Limb (tissue), 2 donors: ENCODE measurements around the gene POC1A.

Experiments
- DNase-seq, 2 donors: peaks; one replicate each; pipeline ENCODE4 v3.0.0-alpha.2; 2016; ENCODE audit errors: extremely low spot score in 2 of 2

POC1A gene

GRCh38 chr3:52154135-52155094 lies at the start of gene POC1A:
TSS of gene POC1A (minus strand) at chr3:52154423. CDS start at chr3:52154372, 51 bp downstream.
- peak; percentile 93 to 95 for DNase-seq

GRCh38 chr3:52203701-52204100 lies 49.5 kb upstream of the POC1A start:
- DNase-seq = no peak

GRCh38 chr3:52202384-52203077 lies 48.3 kb upstream of the POC1A start:
- no peak for DNase-seq

GRCh38 chr3:52200981-52201679 lies 46.9 kb upstream of the POC1A start:
- no peak for DNase-seq

GRCh38 chr3:52198643-52199608 lies 44.7 kb upstream of the POC1A start:
- DNase-seq = no peak

GRCh38 chr3:52197842-52198625 lies 43.8 kb upstream of the POC1A start, which contains the start of gene ALAS1:
TSS of gene ALAS1 (plus strand) at chr3:52198160. CDS start at chr3:52199242, 1,082 bp downstream.
- peak; percentile 93 to 96 for DNase-seq

GRCh38 chr3:52197499-52197841 lies 43.2 kb upstream of the POC1A start:
- DNase-seq = no peak

GRCh38 chr3:52196977-52197376 lies 42.8 kb upstream of the POC1A start:
- no peak for DNase-seq

GRCh38 chr3:52195823-52196331 lies 41.7 kb upstream of the POC1A start:
- no peak for DNase-seq

- no peak for DNase-seq
Measured at GRCh38 chr3:52195291-52195597, 41.0 kb upstream of the POC1A start.

GRCh38 chr3:52194485-52195290 lies 40.5 kb upstream of the POC1A start:
- no peak for DNase-seq

- DNase-seq = no peak
Measured at GRCh38 chr3:52193065-52193464, 38.8 kb upstream of the POC1A start.

- no peak for DNase-seq
Measured at GRCh38 chr3:52191663-52192062, 37.4 kb upstream of the POC1A start.

GRCh38 chr3:52190294-52191074 lies 36.3 kb upstream of the POC1A start:
- DNase-seq = no peak

GRCh38 chr3:52188556-52188955 lies 34.3 kb upstream of the POC1A start:
- DNase-seq = no peak

- DNase-seq = no peak
Measured at GRCh38 chr3:52186729-52187128, 32.5 kb upstream of the POC1A start.

- DNase-seq = no peak
Measured at GRCh38 chr3:52185837-52186236, 31.6 kb upstream of the POC1A start.

- no peak for DNase-seq
Measured at GRCh38 chr3:52185311-52185710, 31.1 kb upstream of the POC1A start.
